Stimulated activated memory B cell treated with anti-CD40 and anti-IgM and Interleukin-4, amounts not matched to agents 10 μg/mL and 1 μg/mL and 100 μg/mL, for 72 hours (primary cell): ENCODE data around the gene PHKA1.
"Not testable (repeated sequence)": the region's sequence is repeated elsewhere in the genome, so short reads cannot be mapped to it uniquely, and the experiment has no call there.

Experiments
- ATAC-seq: fragments of 150-1000 bp; cut with Tn5 transposase; 2 replicates; pipeline ENCODE4 v1.10.0; 2021
- H3K27ac Mint-ChIP-seq: one replicate; pipeline ENCODE4 v1.8.0; 2022; ENCODE audit warnings: mild to moderate bottlenecking, mixed read lengths
- H3K27me3 Mint-ChIP-seq: one replicate; pipeline ENCODE4 v1.8.0; 2022; ENCODE audit warnings: mixed read lengths
- H3K36me3 Mint-ChIP-seq: one replicate; pipeline ENCODE4 v1.8.0; 2022; ENCODE audit warnings: mixed read lengths
- H3K4me1 Mint-ChIP-seq: one replicate; pipeline ENCODE4 v1.8.0; 2022; ENCODE audit warnings: mixed read lengths
- H3K4me3 Mint-ChIP-seq: one replicate; pipeline ENCODE4 v1.8.0; 2022; ENCODE audit warnings: mild to moderate bottlenecking, moderate library complexity, mixed read lengths
- H3K9me3 Mint-ChIP-seq: one replicate; pipeline ENCODE4 v1.8.0; 2022; ENCODE audit warnings: mixed read lengths

PHKA1 gene

DNA sequence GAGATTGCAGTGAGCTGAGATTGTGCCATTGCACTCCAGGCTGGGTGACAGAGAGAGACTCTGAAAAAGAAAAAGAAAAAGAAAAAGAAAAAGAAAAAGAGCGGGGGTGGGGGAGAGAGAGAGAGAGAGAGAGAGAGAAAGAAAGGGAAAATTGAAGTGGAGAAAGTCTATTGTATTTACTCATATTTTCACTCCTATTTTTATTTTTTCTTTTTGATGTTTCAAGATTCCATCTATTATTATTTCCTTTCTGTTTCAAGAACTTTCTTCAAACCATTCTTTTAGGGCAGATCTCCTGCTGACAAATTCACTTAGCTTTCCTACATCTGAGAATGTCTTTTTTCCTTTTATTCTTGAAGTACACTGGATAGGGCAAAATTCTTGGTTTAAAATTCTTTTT, 83.9 kb downstream of the PHKA1 start:
- Mint-ChIP-seq H3K4me1 (no peaks in the 10 kb centered on the region), H3K9me3 (peaks cover 5% of the 10 kb centered on the region), H3K27me3 (no peaks in the 10 kb centered on the region), H3K4me3 (no peak overlapping the region), H3K27ac (no peak overlapping the region), H3K36me3 (no peaks in the 10 kb centered on the region)
- ATAC-seq = no peak

DNA sequence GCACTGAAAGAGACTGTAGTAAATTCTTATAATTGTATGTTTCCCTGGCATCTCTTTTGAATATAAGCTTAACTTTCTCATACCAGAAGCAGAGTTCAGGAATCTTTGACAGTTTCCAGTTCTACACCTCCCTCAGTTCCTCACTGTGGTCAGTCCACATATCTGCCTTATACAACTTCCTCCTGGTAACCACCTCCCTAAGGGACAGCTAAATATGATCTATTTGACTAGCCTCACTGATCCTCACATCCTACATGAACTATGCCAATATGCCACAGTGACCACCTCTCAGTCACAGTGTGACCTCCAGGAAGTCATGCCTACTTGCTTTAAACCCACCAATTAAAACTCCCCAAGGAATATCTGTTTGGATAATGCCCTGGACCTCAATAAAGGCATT, 89.9 kb downstream of the PHKA1 start:
- peaks cover under 1% of the 10 kb centered on the region for H3K9me3 Mint-ChIP-seq
- H3K27ac Mint-ChIP-seq = no peak overlapping the region
- H3K36me3 Mint-ChIP-seq = no peaks in the 10 kb centered on the region

DNA sequence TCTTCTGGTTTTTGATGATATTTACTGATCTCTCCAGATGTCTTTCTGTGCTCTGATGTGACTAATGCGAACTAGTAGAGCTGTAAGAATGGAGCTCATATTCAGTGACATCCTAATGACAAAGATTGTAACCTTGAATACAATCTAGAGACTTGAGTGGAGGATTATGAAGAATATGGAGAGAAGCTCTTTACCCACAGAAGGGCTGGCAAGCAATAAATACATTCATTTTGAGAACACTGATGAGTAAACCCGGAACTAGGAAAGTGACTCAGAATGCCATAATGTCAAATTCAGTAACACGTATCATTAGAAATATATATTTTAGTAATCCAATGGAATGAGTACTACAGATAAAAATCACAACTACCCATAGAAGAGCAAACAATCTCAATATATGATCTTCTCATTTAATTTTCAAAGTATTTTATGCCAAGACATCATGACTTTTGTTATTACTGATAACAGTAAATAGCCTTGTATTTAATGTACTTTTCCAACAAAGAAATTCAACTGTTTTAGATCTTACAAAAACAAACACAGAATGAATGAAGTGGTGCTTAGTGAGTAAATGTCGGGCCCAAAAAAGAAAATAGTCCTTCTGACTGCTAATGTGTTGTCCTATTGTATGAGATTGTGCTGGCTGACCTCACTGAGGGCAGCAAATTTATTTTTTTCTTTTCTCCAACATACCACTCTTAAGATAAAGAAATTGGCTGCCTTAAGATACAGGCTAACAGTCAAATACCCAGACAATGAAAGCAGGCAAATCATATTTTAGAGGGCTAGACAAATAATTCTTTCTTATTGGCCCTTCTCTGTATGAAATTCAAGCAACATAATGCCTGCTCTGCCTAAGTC, 92.3 kb downstream of the PHKA1 start:
- Mint-ChIP-seq H3K36me3 (no peaks in the 10 kb centered on the region), H3K4me1 (peaks cover 9% of the 10 kb centered on the region), H3K4me3 (no peak overlapping the region)

More for the DNA sequence above, 89.9 kb downstream of the PHKA1 start:
- peak; percentile 55 for ATAC-seq
- H3K4me1 Mint-ChIP-seq = peaks cover 9% of the 10 kb centered on the region
- no peak overlapping the region for H3K4me3 Mint-ChIP-seq
- H3K27me3 Mint-ChIP-seq = no peaks in the 10 kb centered on the region

DNA sequence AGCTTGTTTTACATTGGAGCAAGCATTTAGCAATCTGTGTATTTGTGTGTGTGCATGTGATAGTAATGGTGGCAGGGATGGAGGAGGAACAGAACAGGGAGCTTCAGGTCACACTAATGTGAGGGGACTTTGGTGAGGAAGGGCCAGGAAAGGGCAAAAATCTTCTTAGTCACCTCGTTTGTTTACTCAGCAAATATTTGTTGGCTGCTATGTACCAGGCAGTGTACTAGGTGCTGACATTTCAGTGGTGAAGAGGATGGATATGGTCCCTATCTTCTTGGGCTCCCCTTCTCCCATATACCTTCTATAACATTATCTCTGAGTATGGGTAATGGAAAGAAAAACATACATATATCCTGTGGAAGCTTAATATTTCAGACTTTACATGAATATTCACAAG, 92.9 kb downstream of the PHKA1 start:
- Mint-ChIP-seq H3K36me3 (no peaks in the 10 kb centered on the region), H3K27ac (no peak overlapping the region), H3K4me1 (peaks cover 9% of the 10 kb centered on the region), H3K4me3 (no peak overlapping the region), H3K9me3 (no peaks in the 10 kb centered on the region), H3K27me3 (peaks cover 11% of the 10 kb centered on the region)
- no peak for ATAC-seq

More for the DNA sequence above, 92.3 kb downstream of the PHKA1 start:
- peak; percentile 72 for ATAC-seq
- H3K27ac Mint-ChIP-seq = no peak overlapping the region
- no peaks in the 10 kb centered on the region for H3K9me3 Mint-ChIP-seq
- peaks cover 5% of the 10 kb centered on the region for H3K27me3 Mint-ChIP-seq

DNA sequence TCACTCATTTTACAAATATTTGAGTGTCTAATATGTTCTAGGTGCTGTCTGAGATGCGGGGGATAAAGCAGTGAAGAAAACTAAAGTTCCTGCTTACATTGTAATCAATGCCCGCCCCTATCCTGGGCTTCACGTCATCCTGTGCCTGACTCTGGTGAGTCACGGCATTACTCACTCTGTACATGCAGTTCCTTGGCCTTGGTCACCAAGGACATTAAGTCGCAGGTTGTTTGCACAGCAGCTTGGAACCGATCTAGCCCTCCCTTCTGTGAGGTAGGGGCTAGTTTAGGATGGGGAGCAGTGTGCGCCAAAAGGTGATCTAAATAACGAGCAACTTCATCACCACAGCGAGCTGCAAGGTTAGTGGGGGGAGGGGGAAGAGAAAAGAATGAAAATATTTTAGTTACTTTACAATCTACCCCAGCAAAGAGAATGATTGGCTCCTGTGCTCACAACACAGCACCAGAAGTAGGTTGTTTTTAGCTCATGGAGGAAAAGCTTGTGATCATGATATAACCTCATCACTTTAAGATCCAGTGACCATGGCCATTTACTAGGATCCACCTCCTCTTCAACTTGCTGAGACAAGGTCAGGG, 93.5 kb downstream of the PHKA1 start:
- no peak overlapping the region for H3K27ac Mint-ChIP-seq
- H3K36me3 Mint-ChIP-seq = no peaks in the 10 kb centered on the region
- peaks cover 11% of the 10 kb centered on the region for H3K27me3 Mint-ChIP-seq
- no peak overlapping the region for H3K4me3 Mint-ChIP-seq
- peaks cover 9% of the 10 kb centered on the region for H3K4me1 Mint-ChIP-seq
- H3K9me3 Mint-ChIP-seq = no peaks in the 10 kb centered on the region
- no peak for ATAC-seq

DNA sequence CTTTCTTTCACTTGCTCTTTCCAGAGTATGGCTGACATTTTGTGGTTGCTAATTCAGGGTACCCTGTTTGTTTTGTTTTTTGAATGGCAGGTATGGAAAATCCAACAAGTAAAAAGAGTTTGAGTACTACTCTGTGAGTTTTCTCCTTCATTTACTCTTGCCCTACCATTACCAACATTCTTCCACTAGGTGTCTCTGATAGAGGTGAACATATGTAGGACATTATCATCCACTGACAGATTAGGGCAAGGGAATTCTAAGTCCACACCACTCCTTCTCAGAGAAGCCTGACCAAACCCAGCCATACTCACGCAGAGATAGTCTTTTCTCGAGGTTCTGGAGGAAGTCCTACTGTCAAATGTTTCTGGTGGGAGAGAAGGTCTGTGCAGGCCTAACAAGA, 104.8 kb downstream of the PHKA1 start:
- H3K36me3 Mint-ChIP-seq = no peaks in the 10 kb centered on the region
- no peak overlapping the region for H3K27ac Mint-ChIP-seq
- no peaks in the 10 kb centered on the region for H3K4me1 Mint-ChIP-seq
- no peaks in the 10 kb centered on the region for H3K9me3 Mint-ChIP-seq
- no peak for ATAC-seq
- no peaks in the 10 kb centered on the region for H3K27me3 Mint-ChIP-seq
- no peak overlapping the region for H3K4me3 Mint-ChIP-seq

DNA sequence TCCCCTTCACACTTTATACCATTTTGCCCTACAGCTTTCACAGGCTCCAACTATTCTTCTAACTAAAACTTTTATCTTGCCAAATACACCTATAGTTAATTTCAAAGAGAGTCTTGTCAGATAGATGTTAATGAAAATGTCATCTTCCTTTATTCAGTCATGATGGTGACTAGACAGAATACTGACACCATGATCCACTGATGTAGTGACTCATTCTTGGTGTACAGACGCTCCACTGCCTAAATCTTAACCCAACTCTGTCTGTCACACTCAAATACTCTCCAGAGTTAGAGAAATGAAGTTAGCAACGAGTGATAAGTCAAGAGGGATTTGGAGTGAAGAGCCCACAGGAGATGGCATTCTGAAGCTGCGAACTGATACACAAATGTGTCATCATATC, 109.4 kb downstream of the PHKA1 start:
- Mint-ChIP-seq H3K36me3 (no peaks in the 10 kb centered on the region), H3K27ac (no peak overlapping the region), H3K4me3 (no peak overlapping the region), H3K9me3 (no peaks in the 10 kb centered on the region), H3K27me3 (no peaks in the 10 kb centered on the region), H3K4me1 (no peaks in the 10 kb centered on the region)
- no peak for ATAC-seq

DNA sequence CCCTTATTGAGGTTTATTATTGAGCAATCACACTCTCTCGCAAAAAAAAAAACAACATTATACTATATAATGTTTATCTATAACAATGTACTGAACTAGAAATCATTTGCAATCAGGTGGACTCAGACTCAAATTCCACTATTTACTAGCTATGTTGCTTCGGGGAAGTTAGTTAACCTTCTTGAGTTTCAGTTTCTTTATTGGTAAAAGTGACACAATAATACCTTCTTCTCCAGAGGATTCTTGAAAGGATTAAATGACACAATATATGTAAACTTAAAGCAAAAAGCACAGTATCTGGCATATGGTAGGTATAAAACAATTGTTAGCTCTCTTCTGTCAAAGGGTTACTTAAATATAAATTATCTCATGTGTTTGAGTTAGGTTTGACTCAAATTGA, 110.0 kb downstream of the PHKA1 start:
- Mint-ChIP-seq H3K4me1 (no peaks in the 10 kb centered on the region), H3K9me3 (no peaks in the 10 kb centered on the region), H3K36me3 (no peaks in the 10 kb centered on the region), H3K27me3 (no peaks in the 10 kb centered on the region), H3K27ac (no peak overlapping the region), H3K4me3 (no peak overlapping the region)
- no peak for ATAC-seq

DNA sequence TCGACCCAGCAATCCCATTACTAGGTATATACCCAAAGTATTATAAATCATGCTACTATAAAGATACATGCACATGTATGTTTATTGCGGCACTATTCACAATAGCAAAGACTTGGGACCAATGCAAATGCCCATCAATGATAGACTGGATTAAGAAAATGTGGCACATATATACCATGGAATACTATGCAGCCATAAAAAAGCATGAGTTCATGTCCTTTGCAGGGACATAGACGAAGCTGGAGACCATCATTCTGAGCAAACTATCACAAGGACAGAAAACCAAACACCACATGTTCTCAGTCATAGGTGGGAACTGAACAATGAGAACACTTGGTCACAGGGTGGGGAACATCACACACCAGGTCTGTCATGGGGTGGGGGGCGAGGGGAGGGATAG, 123.1 kb downstream of the PHKA1 start:
- H3K27ac Mint-ChIP-seq, H3K27me3 Mint-ChIP-seq, H3K4me3 Mint-ChIP-seq, ATAC-seq, H3K9me3 Mint-ChIP-seq, H3K36me3 Mint-ChIP-seq, H3K4me1 Mint-ChIP-seq: not testable (repeated sequence)

DNA sequence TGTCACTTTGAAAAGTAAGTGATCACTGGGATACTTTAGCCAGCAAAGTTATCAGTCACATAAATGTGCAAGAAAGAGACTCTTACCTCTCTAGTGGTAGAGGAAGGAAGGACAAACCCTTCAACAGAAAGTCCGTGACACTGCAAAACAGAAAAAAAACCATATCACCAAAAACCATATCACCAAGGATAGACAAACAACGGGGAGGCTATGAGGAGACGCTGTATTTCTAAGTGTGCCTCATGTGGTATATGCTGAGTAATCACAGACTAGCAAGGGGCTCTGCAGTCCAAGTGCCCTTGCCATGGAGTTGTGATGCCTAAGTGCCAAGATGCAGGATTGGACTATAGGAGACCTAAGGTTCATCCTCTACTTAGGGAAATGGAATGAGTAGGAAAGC, 129.9 kb downstream of the PHKA1 start:
- H3K9me3 Mint-ChIP-seq = no peaks in the 10 kb centered on the region
- H3K27me3 Mint-ChIP-seq = no peaks in the 10 kb centered on the region
- no peaks in the 10 kb centered on the region for H3K4me1 Mint-ChIP-seq
- H3K36me3 Mint-ChIP-seq = no peaks in the 10 kb centered on the region
- no peak overlapping the region for H3K27ac Mint-ChIP-seq
- H3K4me3 Mint-ChIP-seq = no peak overlapping the region
- no peak for ATAC-seq

DNA sequence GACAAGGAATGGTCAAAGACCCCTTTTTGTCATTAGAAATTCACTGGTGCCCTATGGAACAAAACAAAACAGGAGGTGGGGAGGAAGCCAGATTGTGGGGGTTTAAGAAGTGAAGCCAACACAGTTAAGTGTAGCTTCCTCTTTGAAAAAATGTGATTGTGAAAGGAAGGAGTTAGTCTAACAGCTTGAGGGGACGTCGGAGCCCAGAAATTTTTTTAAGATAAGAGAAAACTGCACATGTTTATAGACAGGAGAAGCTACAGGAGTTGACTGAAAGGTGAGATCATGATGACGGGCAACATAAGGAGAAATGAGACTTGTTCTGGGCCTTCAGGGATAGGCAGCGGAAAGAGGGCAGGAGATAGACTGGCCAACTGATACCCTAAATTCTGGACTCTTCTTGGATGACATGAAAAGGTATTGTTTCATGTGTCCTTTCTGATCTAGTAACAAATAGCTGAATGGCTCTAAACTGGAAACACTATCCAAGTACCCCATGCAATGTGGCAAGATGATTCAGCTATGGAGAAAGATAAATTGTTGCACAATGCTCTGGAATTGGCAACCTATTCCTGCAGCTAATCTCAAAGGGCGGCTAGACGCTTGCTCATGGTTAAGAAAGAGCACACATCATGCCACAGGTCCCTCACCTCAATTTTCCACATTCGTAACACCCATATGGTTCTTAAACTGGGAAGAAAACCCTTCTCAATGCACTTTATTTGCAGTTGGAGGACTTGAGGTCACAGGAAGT, 137.8 kb downstream of the PHKA1 start:
- no peak for ATAC-seq
- Mint-ChIP-seq H3K27ac (no peak overlapping the region), H3K27me3 (peaks cover 10% of the 10 kb centered on the region), H3K4me1 (no peaks in the 10 kb centered on the region), H3K36me3 (no peaks in the 10 kb centered on the region), H3K9me3 (no peaks in the 10 kb centered on the region), H3K4me3 (no peak overlapping the region)

DNA sequence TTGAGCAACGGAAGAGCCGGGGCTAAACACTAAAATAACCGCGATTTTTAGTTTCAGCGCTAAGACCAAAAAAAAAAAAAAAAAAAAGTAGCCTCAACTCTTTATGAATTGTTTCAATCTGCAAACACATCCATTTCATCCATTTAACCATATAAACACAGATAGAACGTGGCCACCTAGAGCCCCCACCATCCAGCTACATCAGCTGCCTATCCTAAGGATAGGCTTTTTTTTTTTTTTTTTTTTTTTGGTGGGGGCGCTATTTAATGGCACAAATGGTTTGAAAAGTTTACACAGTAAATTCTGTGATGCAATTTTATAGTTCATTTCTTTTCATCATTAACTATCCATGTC, 141.0 kb downstream of the PHKA1 start:
- Mint-ChIP-seq H3K4me3 (peak overlapping the region; percentile 95), H3K9me3 (no peaks in the 10 kb centered on the region), H3K36me3 (no peaks in the 10 kb centered on the region), H3K27ac (peak overlapping the region; percentile 91), H3K27me3 (peaks cover 10% of the 10 kb centered on the region), H3K4me1 (no peaks in the 10 kb centered on the region)
- no peak for ATAC-seq

DNA sequence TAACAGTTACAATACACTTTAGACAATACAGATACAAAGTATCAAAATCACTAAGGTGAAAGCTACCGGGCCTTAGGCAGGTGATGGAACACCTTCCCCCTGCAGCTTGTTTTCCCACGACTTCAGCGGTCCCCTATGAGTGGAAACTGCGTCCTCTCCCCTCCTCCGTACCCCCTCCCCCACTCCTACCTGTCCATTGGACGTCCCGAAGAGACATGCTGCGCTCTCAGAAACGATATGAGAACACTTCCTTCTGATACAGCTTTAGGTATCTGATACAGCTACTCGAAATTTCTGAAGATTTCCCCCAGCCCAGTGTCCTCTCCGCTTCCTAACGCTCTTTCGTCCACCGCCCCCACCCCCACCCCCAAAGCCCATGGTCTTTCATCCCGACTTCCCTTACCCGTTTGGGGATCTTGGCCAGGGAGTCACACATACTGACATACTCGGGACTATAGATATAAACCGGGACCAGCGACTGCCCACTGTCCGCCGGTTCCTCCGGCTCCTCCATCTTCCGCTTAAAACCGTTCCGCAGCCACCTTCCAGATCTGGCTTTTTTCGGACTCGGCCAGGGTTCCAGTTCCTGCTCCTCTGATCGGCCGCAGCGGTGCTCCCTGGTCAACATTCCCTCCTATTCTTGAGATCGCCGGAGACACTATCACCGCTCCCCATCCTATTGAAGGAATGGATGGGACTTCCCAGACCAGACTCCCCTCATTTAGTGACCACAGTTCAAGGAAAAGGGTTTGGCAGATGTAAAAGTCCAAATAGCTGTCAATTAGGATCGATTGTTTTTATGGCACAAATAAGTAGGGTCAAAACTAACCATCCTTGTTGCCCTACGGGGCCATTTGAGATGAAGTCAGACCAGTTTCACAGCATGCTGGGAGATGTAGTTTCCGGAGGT, 141.6 kb downstream of the PHKA1 start, which contains the start of gene HDAC8:
Gene HDAC8, minus strand, starts transcription at position 596 of the 910 bp plus-strand sequence. Its CDS starts 82 bp downstream, at position 514.
- Mint-ChIP-seq H3K4me3 (peak within 1 kb of the TSS; percentile 95), H3K27me3 (peaks cover 10% of the 10 kb centered on the region), H3K9me3 (no peaks in the 10 kb centered on the region), H3K36me3 (peaks cover 2% of the 10 kb centered on the region), H3K27ac (peak within 1 kb of the TSS; percentile 91), H3K4me1 (no peaks in the 10 kb centered on the region)
- ATAC-seq = peak; percentile 92

DNA sequence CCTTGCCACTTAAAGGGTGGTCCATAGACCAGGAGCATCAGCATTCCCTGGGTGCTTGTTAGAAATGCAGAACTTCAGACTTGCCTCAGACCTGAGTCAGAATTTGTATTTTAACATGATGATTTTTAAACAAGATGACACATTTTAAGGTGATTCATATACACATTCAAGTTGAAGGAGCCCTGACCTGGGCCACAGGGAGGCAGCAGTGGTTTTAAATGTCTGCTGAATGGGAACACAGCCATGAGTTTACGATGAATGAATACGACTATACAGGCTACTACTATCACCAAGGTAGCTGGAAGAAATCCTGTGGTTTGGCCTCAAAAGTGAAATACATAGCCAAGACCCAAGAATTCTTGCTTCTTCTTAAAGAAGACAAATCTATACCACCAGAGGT, 144.3 kb downstream of the PHKA1 start:
- no peak for ATAC-seq
- no peaks in the 10 kb centered on the region for H3K9me3 Mint-ChIP-seq

More for the DNA sequence above, 144.3 kb downstream of the PHKA1 start:
- Mint-ChIP-seq H3K27ac (no peak overlapping the region), H3K4me3 (no peak overlapping the region), H3K4me1 (no peaks in the 10 kb centered on the region), H3K36me3 (peaks cover 14% of the 10 kb centered on the region), H3K27me3 (no peaks in the 10 kb centered on the region)
